IMR-90 (cell line): ENCODE results near the gene RAD51AP2. TPM values are rescaled to one million over a fixed set of nuclear protein-coding genes. Genes with fewer than 3 reads are reported as not detected.
A peak's percentile ranks its signal among the peaks of the same experiment; 100 is the strongest.

ENCODE experiments used
- ATAC-seq: fragments of 200-7000 bp; cut with Tn5 transposase; 2 replicates; pipeline ENCODE4 v1.9.1; 2020; ENCODE audit warnings: low read depth, mild to moderate bottlenecking, moderate library complexity
- BruUV-seq: library from RNA; stranded (reverse); fragments of 400-500 nt; replicated peaks from 2 replicates; lab custom pipeline; 2021; lab: Mats Ljungman, UMichigan
- CTCF ChIA-PET: fragments of 300-600 bp; formaldehyde crosslinking; extraction: SDS; loops from one replicate; lab custom pipeline; 2021; ENCODE audit warnings: antibody characterized with exemption; lab: Yijun Ruan, JAX
- POLR2A ChIA-PET: fragments of 300-600 bp; sonication (Branson Sonifier 250); formaldehyde crosslinking; loops from one replicate; lab custom pipeline; 2022; ENCODE audit warnings: antibody characterized with exemption; ENCODE audit not compliant: unreplicated experiment; lab: Charles Lee
- DNase-seq: peaks from one replicate; pipeline ENCODE4 v3.0.0; 2013
- H2AFZ ChIP-seq: replicated peaks from 2 replicates; pipeline ENCODE3; 2013; ENCODE audit warnings: low read length, mild to moderate bottlenecking; ENCODE audit not compliant: poor library complexity
- H2AK5ac ChIP-seq: 2 replicates; pipeline ENCODE4 v1.6.1; 2013; ENCODE audit warnings: low read depth, low read length, inconsistent platforms
- H2AK9ac ChIP-seq: replicated peaks from 2 replicates; pipeline ENCODE3; 2013; ENCODE audit warnings: mild to moderate bottlenecking, low read depth, low read length, moderate library complexity; ENCODE audit not compliant: poor library complexity
- H2BK120ac ChIP-seq: 2 replicates; pipeline ENCODE4 v1.6.1; 2013; ENCODE audit warnings: low read depth, low read length, inconsistent platforms
- H2BK15ac ChIP-seq: 3 replicates; pipeline ENCODE4 v1.6.1; 2013; ENCODE audit warnings: low read depth, low read length, inconsistent platforms
- H2BK20ac ChIP-seq: 2 replicates; pipeline ENCODE4 v1.6.1; 2013; ENCODE audit warnings: low read depth, mild to moderate bottlenecking, inconsistent platforms, low read length, moderate library complexity
- H2BK5ac ChIP-seq: 2 replicates; pipeline ENCODE4 v1.6.1; 2013; ENCODE audit warnings: mild to moderate bottlenecking, low read depth, low read length, inconsistent platforms; ENCODE audit not compliant: poor library complexity, severe bottlenecking
- H3K14ac ChIP-seq: replicated peaks from 2 replicates; pipeline ENCODE4 v1.6.1; 2013; ENCODE audit warnings: low read depth, low read length, inconsistent platforms
- H3K18ac ChIP-seq: 2 replicates; pipeline ENCODE4 v1.6.1; 2013; ENCODE audit warnings: low read depth, low read length, control low read depth
- H3K23ac ChIP-seq: 2 replicates; pipeline ENCODE4 v1.6.1; 2013; ENCODE audit warnings: low read depth, low read length, inconsistent platforms
- H3K27ac ChIP-seq: 2 replicates; pipeline ENCODE4 v1.5.1; 2013; ENCODE audit warnings: mild to moderate bottlenecking, control low read depth, low read length; ENCODE audit not compliant: insufficient read depth
- H3K27me3 ChIP-seq: 2 replicates; pipeline ENCODE4 v1.6.1; 2013; ENCODE audit warnings: low read length; ENCODE audit not compliant: control insufficient read depth, insufficient read depth
- H3K36me3 ChIP-seq: 2 replicates; pipeline ENCODE4 v1.6.1; 2013; ENCODE audit warnings: low read length, mixed read lengths; ENCODE audit not compliant: control insufficient read depth, insufficient read depth
- H3K4ac ChIP-seq: 2 replicates; pipeline ENCODE4 v1.6.1; 2013; ENCODE audit warnings: low read depth, low read length, inconsistent platforms
- H3K4me1 ChIP-seq: 2 replicates; pipeline ENCODE4 v1.6.1; 2013; ENCODE audit warnings: low read length, mixed read lengths; ENCODE audit not compliant: control insufficient read depth, insufficient read depth
- H3K4me2 ChIP-seq: 2 replicates; pipeline ENCODE4 v1.6.1; 2013; ENCODE audit warnings: low read depth, mild to moderate bottlenecking, control low read depth, low read length, moderate library complexity
- H3K4me3 ChIP-seq: 2 replicates; pipeline ENCODE4 v1.5.1; 2013; ENCODE audit warnings: low read depth, mild to moderate bottlenecking, control low read depth, low read length, moderate library complexity; ENCODE audit not compliant: insufficient read depth
- H3K56ac ChIP-seq: 2 replicates; pipeline ENCODE4 v1.6.1; 2013; ENCODE audit warnings: low read length, inconsistent platforms; ENCODE audit not compliant: insufficient read depth; ENCODE audit errors: extremely low read depth
- H3K79me1 ChIP-seq, 2 experiments: 2 replicates each; pipeline ENCODE4 v1.6.1; 2013; ENCODE audit warnings: low read length in 2 of 2, inconsistent platforms in 1 of 2, low read depth in 1 of 2
- H3K9ac ChIP-seq: 2 replicates; pipeline ENCODE4 v1.6.1; 2013; ENCODE audit warnings: low read depth, low read length, control low read depth
- H3K9me1 ChIP-seq: 2 replicates; pipeline ENCODE4 v1.6.1; 2013; ENCODE audit warnings: low read length, inconsistent platforms; ENCODE audit not compliant: insufficient read depth
- H3K9me3 ChIP-seq: 2 replicates; pipeline ENCODE4 v1.6.1; 2013; ENCODE audit warnings: low read length; ENCODE audit not compliant: control insufficient read depth, insufficient read depth
- H4K20me1 ChIP-seq: 2 replicates; pipeline ENCODE4 v1.6.1; 2013; ENCODE audit warnings: low read length, inconsistent platforms; ENCODE audit not compliant: insufficient read depth
- H4K5ac ChIP-seq: 2 replicates; pipeline ENCODE4 v1.6.1; 2013; ENCODE audit warnings: mild to moderate bottlenecking, low read depth, low read length, control low read depth
- H4K8ac ChIP-seq, 2 experiments: 2 replicates each; pipeline ENCODE4 v1.6.1; 2013; ENCODE audit warnings: low read depth in 2 of 2, low read length in 2 of 2, control low read depth in 1 of 2, inconsistent platforms in 1 of 2
- H4K91ac ChIP-seq: 2 replicates; pipeline ENCODE4 v1.6.1; 2013; ENCODE audit warnings: low read depth, low read length, inconsistent platforms; ENCODE audit not compliant: insufficient read depth
- BHLHE40 ChIP-seq: fragments of 150-350 bp; IDR thresholded peaks from 2 replicates; pipeline ENCODE4 v1.6.1; 2016; ENCODE audit warnings: mild to moderate bottlenecking, low read depth, low read length
- MAFK ChIP-seq: IDR thresholded peaks from 2 replicates; pipeline ENCODE4 v1.6.1; 2012; ENCODE audit warnings: low read depth, low read length, improper control_type of control experiment
- MAZ ChIP-seq: IDR thresholded peaks from 2 replicates; pipeline ENCODE4 v1.6.1; 2012; ENCODE audit warnings: low read depth, mild to moderate bottlenecking, low read length, improper control_type of control experiment, moderate library complexity, borderline replicate concordance
- NFE2L2 ChIP-seq: fragments of 150-350 bp; IDR thresholded peaks from 2 replicates; pipeline ENCODE4 v1.6.1; 2016; ENCODE audit warnings: low read depth, mild to moderate bottlenecking, low read length
- POLR2A ChIP-seq: IDR thresholded peaks from 2 replicates; pipeline ENCODE4 v1.6.1; 2012; ENCODE audit warnings: mild to moderate bottlenecking, low read depth, low read length
- RAD21 ChIP-seq: IDR thresholded peaks from 2 replicates; pipeline ENCODE4 v1.6.1; 2012; ENCODE audit warnings: low read length, improper control_type of control experiment
- RCOR1 ChIP-seq: IDR thresholded peaks from 2 replicates; pipeline ENCODE4 v1.6.1; 2012; ENCODE audit warnings: mild to moderate bottlenecking, low read length, improper control_type of control experiment; ENCODE audit not compliant: insufficient replicate concordance
- RFX5 ChIP-seq: IDR thresholded peaks from 2 replicates; pipeline ENCODE4 v1.8.0; 2012; ENCODE audit warnings: low read depth, mild to moderate bottlenecking, low read length, moderate library complexity
- WGBS, 2 experiments: methylation state at CpG; one replicate each; pipeline versions ENCODE4 v1.1.5 to v1.1.7; 2013; ENCODE audit warnings: missing lambda C conversion rate in 2 of 2; ENCODE audit not compliant: insufficient read length in 1 of 2; ENCODE audit errors: extremely low coverage in 2 of 2; 5-methylcytosine and 5-hydroxymethylcytosine counted together
- dilution Hi-C: fragments of 300-500 bp; cut with HindIII; formaldehyde crosslinking; loops from one replicate; pipeline ENCODE4 v1.14.3; 2018; ENCODE audit warnings: low sequenced_read_pairs; ENCODE audit not compliant: unreplicated experiment
- in situ Hi-C: fragments of 300-500 bp; cut with MboI; formaldehyde crosslinking; loops from 3 replicates; pipeline ENCODE4 v1.14.3; 2019; ENCODE audit warnings: low sequenced_read_pairs, inconsistent platforms, mixed read lengths
- intact Hi-C: fragments of 100-400 bp; cut with micrococcal nuclease; formaldehyde crosslinking; loops from 2 replicates; pipeline ENCODE4 v1.10.0; 2022
- polyA plus RNA-seq, 3 experiments: library from polyadenylated mRNA; depleted of rRNA; stranded (reverse); fragments of >200 nt; gene quantifications; 2 replicates each; pipeline ENCODE4 v1.2.3, GENCODE V29; 2012; ENCODE audit warnings: low replicate concordance in 1 of 3
- total RNA-seq: library from RNA; depleted of rRNA; stranded (reverse); fragments of >200 nt; gene quantifications from 2 replicates; pipeline ENCODE4 v1.2.3, GENCODE V29; 2012
- TF ChIP-seq, protein P1 (sequence below): fragments of 150-350 bp; IDR thresholded peaks from 2 replicates; pipeline ENCODE4 v1.6.1; 2016; ENCODE audit warnings: low read depth, mild to moderate bottlenecking, low read length, moderate library complexity, borderline replicate concordance
- TF ChIP-seq, protein P2 (sequence below): fragments of 150-350 bp; IDR thresholded peaks from 2 replicates; pipeline ENCODE4 v1.6.1; 2017; ENCODE audit warnings: mild to moderate bottlenecking, antibody characterized with exemption, low read length, low read depth

The RAD51AP2 gene
- total and polyA plus RNA-seq, 2 of the 4 experiments (the other 2 are of a cell fraction) = not detected

- Histone ChIP-seq H3K79me1 (no peaks in the 10 kb centered on the region), H3K9me1 (no peaks in the 10 kb centered on the region), H3K4me3 (peak overlapping the region; percentile 38), H2BK5ac (no peak overlapping the region), H3K9ac (no peak overlapping the region), H4K5ac (no peak overlapping the region), H3K14ac (no peak overlapping the region), H3K23ac (no peak overlapping the region; the same call in 1 of the 2 replicates), H2BK20ac (no peak overlapping the region), H2BK120ac (no peak overlapping the region), H3K27me3 (peaks cover 29% of the 10 kb centered on the region), H3K36me3 (no peaks in the 10 kb centered on the region), H3K4me1 (no peaks in the 10 kb centered on the region; the same call in 1 of the 2 replicates), H3K4ac (no peak overlapping the region), H4K20me1 (no peaks in the 10 kb centered on the region), H3K18ac (no peak overlapping the region), H3K27ac (no peak overlapping the region), H3K4me2 (peak overlapping the region; percentile 78), H4K91ac (no peak overlapping the region), H4K8ac (no peak overlapping the region), H3K56ac (no peak overlapping the region), H2BK15ac (no peak overlapping the region), H3K9me3 (no peaks in the 10 kb centered on the region; the same call in 1 of the 2 replicates), H2AK9ac (no peak overlapping the region), H2AK5ac (no peak overlapping the region), H2AFZ (peak overlapping the region; percentile 80)
- 2% methylated on average over 10 of the region's 30 CpGs; no CpG with 5 or more reads in 1 of the 2 experiments for WGBS, 2 experiments
- in situ Hi-C loops = no loop called here
- intact Hi-C loops = loop anchor here (2.0 kb wide), 1 partner anchor 109 kb away; no protein-coding TSS in a partner anchor
- BruUV-seq = no TSS peak
- dilution Hi-C loops = no loop called here
- no peak for TF ChIP-seq BHLHE40
- no peak for TF ChIP-seq RCOR1
- TF ChIP-seq, protein P1, sequence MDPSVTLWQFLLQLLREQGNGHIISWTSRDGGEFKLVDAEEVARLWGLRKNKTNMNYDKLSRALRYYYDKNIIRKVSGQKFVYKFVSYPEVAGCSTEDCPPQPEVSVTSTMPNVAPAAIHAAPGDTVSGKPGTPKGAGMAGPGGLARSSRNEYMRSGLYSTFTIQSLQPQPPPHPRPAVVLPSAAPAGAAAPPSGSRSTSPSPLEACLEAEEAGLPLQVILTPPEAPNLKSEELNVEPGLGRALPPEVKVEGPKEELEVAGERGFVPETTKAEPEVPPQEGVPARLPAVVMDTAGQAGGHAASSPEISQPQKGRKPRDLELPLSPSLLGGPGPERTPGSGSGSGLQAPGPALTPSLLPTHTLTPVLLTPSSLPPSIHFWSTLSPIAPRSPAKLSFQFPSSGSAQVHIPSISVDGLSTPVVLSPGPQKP = no peak
- TF ChIP-seq, protein P2, sequence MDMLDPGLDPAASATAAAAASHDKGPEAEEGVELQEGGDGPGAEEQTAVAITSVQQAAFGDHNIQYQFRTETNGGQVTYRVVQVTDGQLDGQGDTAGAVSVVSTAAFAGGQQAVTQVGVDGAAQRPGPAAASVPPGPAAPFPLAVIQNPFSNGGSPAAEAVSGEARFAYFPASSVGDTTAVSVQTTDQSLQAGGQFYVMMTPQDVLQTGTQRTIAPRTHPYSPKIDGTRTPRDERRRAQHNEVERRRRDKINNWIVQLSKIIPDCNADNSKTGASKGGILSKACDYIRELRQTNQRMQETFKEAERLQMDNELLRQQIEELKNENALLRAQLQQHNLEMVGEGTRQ = no peak
- no peak for TF ChIP-seq NFE2L2
- no peak for TF ChIP-seq MAFK
- no peak for TF ChIP-seq MAZ
- TF ChIP-seq POLR2A = no peak
- TF ChIP-seq RAD21 = no peak
- TF ChIP-seq RFX5 = no peak
- peak; percentile 20 for DNase-seq
- ChIA-PET POLR2A (no interaction called here), CTCF (interaction anchor here (1.3 kb wide), 1 partner anchor 15 kb away, joined by 3 read pairs; no protein-coding TSS in a partner anchor)
- peak; percentile 16; the same call in 1 of the 2 replicates for ATAC-seq
These were observed 20.0 kb upstream of the RAD51AP2 start for GRCh38 chr2:17538022-17538843.
